Measurements from ENCODE around the gene N4BP2. TPM values are rescaled to one million over a fixed set of nuclear protein-coding genes. Genes with fewer than 3 reads are reported as not detected.

The N4BP2 gene
- total RNA-seq, 2 experiments from 2014 or later: 16.2 to 23.2 TPM

- peaks cover 25% of the 10 kb centered on the region for H3K36me3 Mint-ChIP-seq (ENCODE audit: low read depth)
- no peak overlapping the region for H3K4me3 Mint-ChIP-seq
- peak overlapping the region; percentile 37 for H3K27ac Mint-ChIP-seq
- intact Hi-C loops (cut with DNase I, micrococcal nuclease): loop anchor here in 1 of 2 experiments (5.0 kb wide), 1 partner anchor 690 kb away; no protein-coding TSS in a partner anchor
- peaks cover 10% of the 10 kb centered on the region for H3K9me3 Mint-ChIP-seq (ENCODE audit: low read depth)
- H3K27me3 Mint-ChIP-seq: no peaks in the 10 kb centered on the region
- DNase-seq (peak; percentile 16), ATAC-seq (no peak)
- peaks cover 33% of the 10 kb centered on the region for H3K4me1 Mint-ChIP-seq
- POLR2A ChIA-PET: interaction anchor here (0.7 kb wide), 2 partner anchors 47 to 156 kb away, joined by 3 read pairs; no protein-coding TSS in a partner anchor
- CTCF ChIA-PET: interaction anchor here (0.6 to 2.9 kb wide), 18 partner anchors 10 to 629 kb away, joined by 3 to 25 read pairs (median 4); no protein-coding TSS in a partner anchor
Measured at GRCh38 chr4:40152637-40153036, 96.0 kb downstream of the N4BP2 start.

- peaks cover 23% of the 10 kb centered on the region for H3K4me1 Mint-ChIP-seq
- DNase-seq: no peak
- ChIA-PET CTCF (no interaction called here), POLR2A (no interaction called here)
- no peak overlapping the region for H3K27ac Mint-ChIP-seq
- no peaks in the 10 kb centered on the region for H3K27me3 Mint-ChIP-seq
- peaks cover 11% of the 10 kb centered on the region for H3K36me3 Mint-ChIP-seq (ENCODE audit: low read depth)
- no peaks in the 10 kb centered on the region for H3K9me3 Mint-ChIP-seq (ENCODE audit: low read depth)
- H3K4me3 Mint-ChIP-seq: no peak overlapping the region
- intact Hi-C loops (cut with DNase I, micrococcal nuclease): no loop called here
- no peak for ATAC-seq
Measured at GRCh38 chr4:40157436-40157835, 100.8 kb downstream of the N4BP2 start.

- no peak overlapping the region for H3K4me3 Mint-ChIP-seq
- peaks cover 8% of the 10 kb centered on the region for H3K4me1 Mint-ChIP-seq
- CTCF ChIA-PET: interaction anchor here (1.2 kb wide), 1 partner anchor 149 kb away, joined by 3 read pairs; no protein-coding TSS in a partner anchor
- DNase-seq: no peak
- POLR2A ChIA-PET: no interaction called here
- no peak for ATAC-seq
- peaks cover 12% of the 10 kb centered on the region for H3K36me3 Mint-ChIP-seq (ENCODE audit: low read depth)
- intact Hi-C loops (cut with DNase I, micrococcal nuclease): no loop called here
- no peaks in the 10 kb centered on the region for H3K27me3 Mint-ChIP-seq
- H3K27ac Mint-ChIP-seq: no peak overlapping the region
- H3K9me3 Mint-ChIP-seq (ENCODE audit: low read depth): no peaks in the 10 kb centered on the region
Measured at GRCh38 chr4:40160258-40160657, 103.6 kb downstream of the N4BP2 start.

DNA sequence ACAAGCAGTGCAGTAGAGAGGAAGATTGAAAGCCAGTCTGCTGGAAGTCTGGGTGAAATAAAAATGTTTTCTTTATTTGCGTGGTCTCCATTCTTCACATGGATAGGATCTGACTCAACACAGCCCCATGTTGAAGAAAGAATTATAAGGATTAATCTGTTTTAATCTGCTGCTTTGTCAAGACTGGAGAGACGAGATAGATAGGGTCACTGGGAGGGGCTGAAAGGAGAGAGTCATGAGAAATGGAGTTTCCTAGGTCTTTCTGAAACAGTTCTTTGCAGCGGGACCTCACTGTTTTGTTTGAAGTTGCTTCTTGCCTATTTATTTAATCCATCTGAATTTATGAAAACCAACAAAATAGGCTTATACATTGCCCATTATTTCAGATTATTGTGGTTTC is 107.8 kb downstream of the N4BP2 start:
- H3K27ac Mint-ChIP-seq: no peak overlapping the region
- H3K4me1 Mint-ChIP-seq: peaks cover 14% of the 10 kb centered on the region
- DNase-seq (no peak), ATAC-seq (no peak)
- ChIA-PET POLR2A (interaction anchor here (0.6 kb wide), 1 partner anchor 524 kb away, joined by 5 read pairs; no protein-coding TSS in a partner anchor), CTCF (interaction anchor here (0.6 to 2.1 kb wide), 6 partner anchors 9 to 161 kb away, joined by 3 to 6 read pairs (median 4); no protein-coding TSS in a partner anchor)
- peaks cover 20% of the 10 kb centered on the region for H3K36me3 Mint-ChIP-seq (ENCODE audit: low read depth)
- intact Hi-C loops (cut with DNase I, micrococcal nuclease): no loop called here
- H3K4me3 Mint-ChIP-seq: no peak overlapping the region
- H3K9me3 Mint-ChIP-seq (ENCODE audit: low read depth): no peaks in the 10 kb centered on the region
- no peaks in the 10 kb centered on the region for H3K27me3 Mint-ChIP-seq

- Mint-ChIP-seq H3K4me3 (no peak overlapping the region), H3K4me1 (peaks cover 7% of the 10 kb centered on the region), H3K36me3 (ENCODE audit: low read depth) (peaks cover 20% of the 10 kb centered on the region), H3K27me3 (no peaks in the 10 kb centered on the region), H3K27ac (no peak overlapping the region), H3K9me3 (ENCODE audit: low read depth) (no peaks in the 10 kb centered on the region)
- CTCF ChIA-PET: interaction anchor here (2.1 kb wide), 1 partner anchor 10 kb away, joined by 6 read pairs; no protein-coding TSS in a partner anchor
- ATAC-seq (no peak), DNase-seq (no peak)
- intact Hi-C loops (cut with DNase I, micrococcal nuclease): no loop called here
- POLR2A ChIA-PET: no interaction called here
Measured at GRCh38 chr4:40165916-40166315, 109.3 kb downstream of the N4BP2 start.

GRCh38 chr4:40168070-40168469 is 111.4 kb downstream of the N4BP2 start:
- no peak overlapping the region for H3K27ac Mint-ChIP-seq
- ChIA-PET POLR2A (no interaction called here), CTCF (interaction anchor here (0.6 kb wide), 1 partner anchor 121 kb away, joined by 3 read pairs; no protein-coding TSS in a partner anchor)
- no peak overlapping the region for H3K4me3 Mint-ChIP-seq
- DNase-seq (no peak), ATAC-seq (no peak)
- H3K4me1 Mint-ChIP-seq: peaks cover 11% of the 10 kb centered on the region
- intact Hi-C loops (cut with DNase I, micrococcal nuclease): no loop called here
- H3K27me3 Mint-ChIP-seq: no peaks in the 10 kb centered on the region
- no peaks in the 10 kb centered on the region for H3K9me3 Mint-ChIP-seq (ENCODE audit: low read depth)
- H3K36me3 Mint-ChIP-seq (ENCODE audit: low read depth): peaks cover 13% of the 10 kb centered on the region

DNA sequence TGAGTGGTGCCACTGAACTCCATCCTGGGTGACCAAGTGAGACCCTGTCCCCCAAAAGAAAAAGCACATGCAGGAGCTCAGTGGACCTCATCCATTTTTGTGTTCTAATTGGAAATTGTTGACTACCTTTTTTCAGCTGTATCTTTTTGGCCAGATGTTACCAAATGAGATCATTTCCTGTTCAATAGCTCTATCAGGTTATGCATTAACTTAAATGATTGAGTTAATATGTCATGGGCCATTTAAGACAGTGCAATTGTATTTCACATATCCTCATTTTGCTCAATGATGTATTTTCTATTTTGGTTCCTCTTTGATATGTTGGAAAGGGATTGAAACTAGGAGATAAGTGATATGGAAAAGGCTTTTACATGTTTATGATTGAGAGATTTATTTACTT is 113.9 kb downstream of the N4BP2 start:
- POLR2A ChIA-PET: interaction anchor here (0.6 kb wide), 1 partner anchor 62 kb away, joined by 3 read pairs; no protein-coding TSS in a partner anchor
- intact Hi-C loops (cut with DNase I, micrococcal nuclease): no loop called here
- no peak overlapping the region for H3K4me3 Mint-ChIP-seq

DNA sequence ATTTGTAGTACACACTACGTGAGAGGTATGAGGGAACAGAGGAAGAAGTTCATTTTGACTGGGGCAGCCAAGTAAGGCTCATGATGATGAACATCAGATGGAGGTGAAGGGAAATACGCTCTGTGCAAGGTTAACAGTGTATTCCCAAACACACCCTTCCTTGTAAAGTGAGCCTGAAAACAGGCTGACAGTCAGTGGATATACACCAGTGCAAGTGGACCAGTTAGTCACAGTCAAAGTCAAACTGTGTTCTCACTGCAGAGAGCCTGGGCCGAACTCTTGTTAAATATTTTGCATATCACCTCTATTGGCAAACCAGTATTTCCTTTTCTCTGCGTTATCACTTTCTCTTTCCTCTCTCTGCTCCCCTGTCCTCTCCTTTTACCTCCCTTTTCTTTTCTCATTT is 116.8 kb downstream of the N4BP2 start:
- DNase-seq: no peak
- POLR2A ChIA-PET: no interaction called here

More for the DNA sequence above, 113.9 kb downstream of the N4BP2 start:
- H3K36me3 Mint-ChIP-seq (ENCODE audit: low read depth): peaks cover 10% of the 10 kb centered on the region
- ATAC-seq (no peak), DNase-seq (no peak)
- H3K27me3 Mint-ChIP-seq: no peaks in the 10 kb centered on the region
- CTCF ChIA-PET: interaction anchor here (0.7 to 1.6 kb wide), 5 partner anchors 15 to 155 kb away, joined by 3 to 8 read pairs (median 4); no protein-coding TSS in a partner anchor
- H3K9me3 Mint-ChIP-seq (ENCODE audit: low read depth): no peaks in the 10 kb centered on the region
- peaks cover 18% of the 10 kb centered on the region for H3K4me1 Mint-ChIP-seq
- no peak overlapping the region for H3K27ac Mint-ChIP-seq

DNA sequence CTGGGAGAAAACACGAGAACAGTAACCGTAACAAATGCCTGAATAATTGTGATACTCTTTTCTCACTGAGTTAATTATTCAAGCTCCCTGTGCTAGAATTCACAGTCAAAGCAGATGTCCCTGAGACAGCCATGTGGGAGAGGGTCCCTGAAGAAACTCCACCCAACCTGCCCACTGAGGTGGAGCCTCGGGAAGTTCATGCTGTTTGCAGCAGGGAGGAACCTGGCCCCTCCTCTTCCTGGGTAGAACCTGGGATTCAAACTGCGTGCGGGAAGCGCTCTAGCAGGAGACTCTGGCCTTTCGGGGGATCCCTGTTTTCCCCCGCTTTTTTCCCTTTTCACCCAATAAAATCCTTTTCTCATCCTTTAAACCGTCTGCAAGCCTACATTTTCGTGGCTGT is 120.0 kb downstream of the N4BP2 start:
- DNase-seq (no peak), ATAC-seq (no peak)
- Mint-ChIP-seq H3K9me3 (ENCODE audit: low read depth) (no peaks in the 10 kb centered on the region), H3K4me1 (peaks cover 33% of the 10 kb centered on the region), H3K36me3 (ENCODE audit: low read depth) (no peaks in the 10 kb centered on the region), H3K27me3 (no peaks in the 10 kb centered on the region), H3K27ac (no peak overlapping the region), H3K4me3 (no peak overlapping the region)
- intact Hi-C loops (cut with DNase I, micrococcal nuclease): no loop called here
- ChIA-PET CTCF (interaction anchor here (1.0 to 1.2 kb wide), 2 partner anchors 9 to 25 kb away, joined by 3 to 5 read pairs; no protein-coding TSS in a partner anchor), POLR2A (no interaction called here)

More for the DNA sequence above, 116.8 kb downstream of the N4BP2 start:
- Mint-ChIP-seq H3K9me3 (ENCODE audit: low read depth) (no peaks in the 10 kb centered on the region), H3K27ac (peak overlapping the region; percentile 61), H3K27me3 (no peaks in the 10 kb centered on the region), H3K4me1 (peaks cover 17% of the 10 kb centered on the region), H3K4me3 (peak overlapping the region; percentile 7), H3K36me3 (ENCODE audit: low read depth) (no peaks in the 10 kb centered on the region)
- intact Hi-C loops (cut with DNase I, micrococcal nuclease): no loop called here
- CTCF ChIA-PET: no interaction called here
- peak; percentile 77 for ATAC-seq

- H3K36me3 Mint-ChIP-seq (ENCODE audit: low read depth): no peaks in the 10 kb centered on the region
- H3K4me3 Mint-ChIP-seq: no peak overlapping the region
- H3K9me3 Mint-ChIP-seq (ENCODE audit: low read depth): no peaks in the 10 kb centered on the region
- no peaks in the 10 kb centered on the region for H3K27me3 Mint-ChIP-seq
- intact Hi-C loops (cut with DNase I, micrococcal nuclease): no loop called here
- H3K4me1 Mint-ChIP-seq: peaks cover 38% of the 10 kb centered on the region
- CTCF ChIA-PET: interaction anchor here (1.0 to 1.2 kb wide), 2 partner anchors 26 to 61 kb away, joined by 3 to 5 read pairs; no protein-coding TSS in a partner anchor
- DNase-seq: no peak
- POLR2A ChIA-PET: no interaction called here
- H3K27ac Mint-ChIP-seq: no peak overlapping the region
- no peak for ATAC-seq
Measured at GRCh38 chr4:40177591-40177990, 120.9 kb downstream of the N4BP2 start.

- Mint-ChIP-seq H3K9me3 (ENCODE audit: low read depth) (peaks cover 1% of the 10 kb centered on the region), H3K27ac (no peak overlapping the region), H3K27me3 (no peaks in the 10 kb centered on the region), H3K4me3 (no peak overlapping the region), H3K36me3 (ENCODE audit: low read depth) (no peaks in the 10 kb centered on the region), H3K4me1 (peaks cover 33% of the 10 kb centered on the region)
- ATAC-seq: no peak
- ChIA-PET CTCF (interaction anchor here (0.7 kb wide), 1 partner anchor 123 kb away, joined by 4 read pairs; no protein-coding TSS in a partner anchor), POLR2A (no interaction called here)
- DNase-seq: no peak
- intact Hi-C loops (cut with DNase I, micrococcal nuclease): no loop called here
Measured at GRCh38 chr4:40178672-40179071, 122.0 kb downstream of the N4BP2 start.

DNA sequence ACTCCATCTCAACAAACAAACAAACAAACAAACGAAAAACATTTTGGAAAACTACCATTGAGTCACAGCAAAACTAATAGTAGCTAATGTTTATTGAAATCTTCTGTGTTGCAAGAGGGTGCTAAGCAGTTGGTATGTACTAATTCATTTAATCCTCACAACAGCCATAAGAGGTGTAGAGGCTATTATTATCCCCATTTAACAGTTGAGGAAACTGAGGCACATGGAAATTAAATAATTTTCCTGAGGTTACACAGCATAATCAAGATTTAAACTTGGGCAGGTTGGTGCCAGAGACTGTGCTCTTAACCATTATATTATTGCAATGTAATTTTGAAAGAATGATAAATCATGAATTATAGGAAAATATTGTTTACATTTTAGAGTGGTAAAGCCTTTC is 122.7 kb downstream of the N4BP2 start:
- DNase-seq: no peak
- Mint-ChIP-seq H3K4me1 (peaks cover 36% of the 10 kb centered on the region), H3K36me3 (ENCODE audit: low read depth) (no peaks in the 10 kb centered on the region), H3K27me3 (no peaks in the 10 kb centered on the region), H3K4me3 (no peak overlapping the region), H3K9me3 (ENCODE audit: low read depth) (peaks cover 1% of the 10 kb centered on the region), H3K27ac (no peak overlapping the region)
- POLR2A ChIA-PET: no interaction called here
- intact Hi-C loops (cut with DNase I, micrococcal nuclease): no loop called here
- ATAC-seq: no peak
- CTCF ChIA-PET: interaction anchor here (0.6 to 0.7 kb wide), 2 partner anchors 123 to 676 kb away, joined by 3 to 4 read pairs; no protein-coding TSS in a partner anchor
